ENCODE measurements around the gene SCYGR2. TPM values are rescaled to one million over a fixed set of nuclear protein-coding genes. Genes with fewer than 3 reads are reported as not detected.
A peak's percentile ranks its signal among the peaks of the same experiment; 100 is the strongest.
"Not testable (repeated sequence)": the region's sequence is repeated elsewhere in the genome, so short reads cannot be mapped to it uniquely, and the experiment has no call there.

SCYGR2 gene
- total RNA-seq = not detected in 2 replicates

GRCh38 chr2:227598835-227599503 is at the start of gene SCYGR2:
Gene SCYGR2 (plus strand): TSS chr2:227598893. CDS start chr2:227598893, 0 bp downstream.
- not testable (repeated sequence) for DNase-seq (ENCODE audit: low read depth, low spot score)

GRCh38 chr2:227551836-227552235 is 46.9 kb upstream of the SCYGR2 start:
- DNase-seq (ENCODE audit: low read depth, low spot score) = no peak

GRCh38 chr2:227562581-227562980 is 36.1 kb upstream of the SCYGR2 start:
- DNase-seq (ENCODE audit: low read depth, low spot score) = no peak

- no peak for DNase-seq (ENCODE audit: low read depth, low spot score)
Measured at GRCh38 chr2:227565080-227565479, 33.6 kb upstream of the SCYGR2 start.

- no peak for DNase-seq (ENCODE audit: low read depth, low spot score)
Measured at GRCh38 chr2:227566012-227566411, 32.7 kb upstream of the SCYGR2 start.

GRCh38 chr2:227568852-227569169 is 29.9 kb upstream of the SCYGR2 start:
- DNase-seq (ENCODE audit: low read depth, low spot score) = no peak

- DNase-seq (ENCODE audit: low read depth, low spot score) = no peak
Measured at GRCh38 chr2:227570615-227571014, 28.1 kb upstream of the SCYGR2 start.

GRCh38 chr2:227576110-227576509 is 22.6 kb upstream of the SCYGR2 start:
- peak; percentile 54 for DNase-seq (ENCODE audit: low read depth, low spot score)

GRCh38 chr2:227576812-227577211 is 21.9 kb upstream of the SCYGR2 start:
- DNase-seq (ENCODE audit: low read depth, low spot score) = no peak

- no peak for DNase-seq (ENCODE audit: low read depth, low spot score)
Measured at GRCh38 chr2:227577555-227577954, 21.1 kb upstream of the SCYGR2 start.

GRCh38 chr2:227578642-227579041 is 20.1 kb upstream of the SCYGR2 start:
- DNase-seq (ENCODE audit: low read depth, low spot score) = no peak

- DNase-seq (ENCODE audit: low read depth, low spot score) = no peak
Measured at GRCh38 chr2:227579791-227580190, 18.9 kb upstream of the SCYGR2 start.

- no peak for DNase-seq (ENCODE audit: low read depth, low spot score)
Measured at GRCh38 chr2:227582369-227582768, 16.3 kb upstream of the SCYGR2 start.

- no peak for DNase-seq (ENCODE audit: low read depth, low spot score)
Measured at GRCh38 chr2:227592694-227593387, 5.9 kb upstream of the SCYGR2 start.

- DNase-seq (ENCODE audit: low read depth, low spot score) = no peak
Measured at GRCh38 chr2:227595797-227596196, 2.9 kb upstream of the SCYGR2 start.

GRCh38 chr2:227597036-227597435 is 1.7 kb upstream of the SCYGR2 start:
- no peak for DNase-seq (ENCODE audit: low read depth, low spot score)

GRCh38 chr2:227597998-227598397 is 695 bp upstream of the SCYGR2 start:
- no peak for DNase-seq (ENCODE audit: low read depth, low spot score)

- no peak for DNase-seq (ENCODE audit: low read depth, low spot score)
Measured at GRCh38 chr2:227602358-227602757, 3.7 kb downstream of the SCYGR2 start.

- DNase-seq (ENCODE audit: low read depth, low spot score) = no peak
Measured at GRCh38 chr2:227606476-227606875, 7.8 kb downstream of the SCYGR2 start.

GRCh38 chr2:227607941-227608340 is 9.2 kb downstream of the SCYGR2 start:
- DNase-seq (ENCODE audit: low read depth, low spot score) = no peak

GRCh38 chr2:227608561-227609338 is 10.1 kb downstream of the SCYGR2 start:
- DNase-seq (ENCODE audit: low read depth, low spot score) = no peak

GRCh38 chr2:227610123-227610522 is 11.4 kb downstream of the SCYGR2 start:
- DNase-seq (ENCODE audit: low read depth, low spot score) = no peak

All from pulmonary artery endothelial cell (primary cell).